ENCODE measurements around the gene LTO1. TPM values are rescaled to one million over a fixed set of nuclear protein-coding genes. Genes with fewer than 3 reads are reported as not detected.

The LTO1 gene
- total RNA-seq, 1 experiment from 2014 or later, result 8.5 TPM

- DNase-seq (ENCODE audit: low spot score), result no peak
These were observed 17.1 kb downstream of the LTO1 start for GRCh38 chr11:69657911-69658625.

GRCh38 chr11:69657456-69657910, 17.7 kb downstream of the LTO1 start:
- no peak for DNase-seq (ENCODE audit: low spot score)

- no peak for DNase-seq (ENCODE audit: low spot score)
These were observed 18.4 kb downstream of the LTO1 start for GRCh38 chr11:69656536-69657455.

- DNase-seq (ENCODE audit: low spot score), result no peak
These were observed 19.4 kb downstream of the LTO1 start for GRCh38 chr11:69655479-69656428.

- no peak for DNase-seq (ENCODE audit: low spot score)
These were observed 20.3 kb downstream of the LTO1 start for GRCh38 chr11:69654660-69655478.

GRCh38 chr11:69654001-69654659, 21.0 kb downstream of the LTO1 start:
- DNase-seq (ENCODE audit: low spot score), result no peak

GRCh38 chr11:69653406-69653960, 21.7 kb downstream of the LTO1 start:
- no peak for DNase-seq (ENCODE audit: low spot score)

- DNase-seq (ENCODE audit: low spot score), result no peak
These were observed 22.2 kb downstream of the LTO1 start for GRCh38 chr11:69652999-69653398.

- DNase-seq (ENCODE audit: low spot score), result no peak
These were observed 23.1 kb downstream of the LTO1 start for GRCh38 chr11:69651834-69652620.

- DNase-seq (ENCODE audit: low spot score), result no peak
These were observed 24.3 kb downstream of the LTO1 start for GRCh38 chr11:69650832-69651344.

- no peak for DNase-seq (ENCODE audit: low spot score)
These were observed 24.9 kb downstream of the LTO1 start for GRCh38 chr11:69650081-69650831.

GRCh38 chr11:69649576-69649900, 25.6 kb downstream of the LTO1 start:
- no peak for DNase-seq (ENCODE audit: low spot score)

- DNase-seq (ENCODE audit: low spot score), result no peak
These were observed 26.2 kb downstream of the LTO1 start for GRCh38 chr11:69648679-69649575.

- DNase-seq (ENCODE audit: low spot score), result no peak
These were observed 27.2 kb downstream of the LTO1 start for GRCh38 chr11:69647761-69648497.

- no peak for DNase-seq (ENCODE audit: low spot score)
These were observed 27.8 kb downstream of the LTO1 start for GRCh38 chr11:69647390-69647748.

Measured in H4 (cell line).